Measurements from ENCODE around the gene LRRC4.

- TF ChIP-seq FOXA1 (IDR thresholded peaks at IDR 0.05) (no peak), BHLHE40 (IDR thresholded peaks at IDR 0.05; ENCODE audit: borderline replicate concordance) (no peak), SP1 (IDR thresholded peaks at IDR 0.05) (no peak), ELF4 (IDR thresholded peaks at IDR 0.05) (no peak), FOXK2 (IDR thresholded peaks at IDR 0.05) (no peak), NFRKB (IDR thresholded peaks at IDR 0.05) (no peak), TARDBP (IDR thresholded peaks at IDR 0.05) (no peak), SUZ12 (IDR thresholded peaks at IDR 0.05) (no peak)
These were observed 38.4 kb upstream of the LRRC4 start for GRCh38 chr7:128069373-128070364.
